ENCODE measurements around the gene GSG1L.

GSG1L gene

GRCh38 chr16:27767971-27768591, 295.4 kb downstream of the GSG1L start:
- DNase-seq: no peak

DNA sequence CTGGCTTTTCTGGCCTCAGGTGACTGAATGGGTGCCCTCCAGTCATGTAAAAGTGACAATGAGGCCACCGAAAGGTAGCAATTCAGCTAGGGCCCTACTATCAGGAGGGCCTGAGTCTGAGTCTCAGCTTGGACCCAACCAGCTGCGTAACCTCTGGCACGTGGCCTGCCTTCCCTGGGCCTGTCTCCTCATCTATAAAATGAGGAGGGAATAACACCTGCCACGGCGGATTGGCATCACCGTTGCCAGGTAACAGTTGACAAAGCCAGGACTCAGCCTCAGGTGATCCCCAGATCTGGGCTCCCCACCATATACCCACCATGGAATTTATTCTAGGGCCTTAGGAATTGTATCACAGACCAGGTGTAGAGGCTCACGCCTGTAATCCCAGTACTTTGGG, 296.4 kb downstream of the GSG1L start:
- DNase-seq: no peak

DNA sequence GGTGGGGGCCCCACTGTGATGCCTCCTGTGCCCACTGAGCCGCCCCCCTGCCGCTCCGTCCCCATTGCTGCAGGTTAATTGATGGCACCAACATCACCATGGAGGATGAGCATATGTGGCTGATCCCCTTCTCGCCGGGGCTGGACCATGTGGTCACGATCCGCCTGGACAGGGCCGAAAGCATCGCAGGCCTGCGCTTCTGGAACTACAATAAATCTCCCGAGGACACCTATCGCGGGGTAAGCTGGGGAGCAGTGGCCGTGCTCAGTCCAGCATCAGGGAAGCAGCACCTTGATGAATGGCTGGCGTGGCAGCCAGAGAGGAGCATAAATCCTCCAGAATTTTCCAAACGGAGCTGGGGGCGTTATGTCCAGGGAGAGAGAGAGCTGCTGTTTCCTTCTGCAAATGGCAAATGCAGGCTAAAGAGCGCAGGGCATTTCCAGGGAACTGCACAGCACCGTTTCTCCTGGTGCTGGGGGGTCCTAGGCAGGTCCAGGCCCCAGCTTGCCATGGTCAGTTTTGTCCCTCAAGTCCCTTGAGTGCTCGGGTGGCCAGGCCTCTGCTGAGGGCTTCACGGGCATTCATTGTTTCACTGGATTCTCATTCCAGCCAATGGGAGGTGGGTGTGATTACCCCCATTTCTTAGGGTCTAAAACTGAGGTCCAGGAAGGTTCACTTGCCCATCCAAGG, 297.1 kb downstream of the GSG1L start:
- DNase-seq: no peak

DNA sequence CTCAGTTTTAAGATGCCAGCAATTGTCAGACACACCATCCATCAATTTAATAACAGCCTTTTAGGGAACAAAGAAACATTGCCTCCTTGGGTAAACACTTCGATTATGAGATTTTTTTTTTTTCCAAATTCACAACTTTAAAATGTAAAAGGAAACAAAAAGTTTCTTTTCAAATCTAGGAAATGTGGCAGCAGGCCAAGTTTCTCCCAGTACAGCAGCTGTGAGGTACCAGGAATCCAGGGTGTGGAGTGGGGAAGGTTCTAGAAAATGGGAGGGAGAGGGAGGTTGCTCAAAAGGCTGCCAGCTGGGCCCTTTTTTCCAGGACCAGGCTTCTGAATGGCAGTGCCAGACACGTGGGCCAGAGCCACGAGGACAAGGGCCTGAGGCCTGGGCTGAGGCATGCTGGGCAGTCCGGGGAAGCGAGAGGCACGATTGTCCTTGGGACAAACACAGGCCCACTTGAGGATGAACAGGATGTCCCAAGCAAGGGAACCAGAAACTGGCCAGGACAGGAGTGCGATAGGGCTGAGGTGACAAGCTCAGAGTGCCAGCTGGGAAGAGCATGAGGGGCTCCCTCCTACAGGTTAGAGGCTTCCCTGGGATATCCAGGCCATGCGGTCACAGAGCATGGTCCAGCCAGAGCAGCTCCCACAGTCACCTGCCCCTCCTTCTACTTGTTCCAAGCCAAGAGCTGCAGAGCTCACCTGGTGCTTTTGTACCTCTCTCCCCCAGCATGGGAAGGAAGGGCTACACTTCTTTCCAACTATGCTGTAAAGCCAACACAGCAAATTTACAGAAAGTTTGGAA, 298.4 kb downstream of the GSG1L start:
- DNase-seq: no peak

- no peak for DNase-seq
Measured at GRCh38 chr16:27764427-27764826, 299.1 kb downstream of the GSG1L start.

GRCh38 chr16:27762441-27762840, 301.1 kb downstream of the GSG1L start:
- no peak for DNase-seq

DNA sequence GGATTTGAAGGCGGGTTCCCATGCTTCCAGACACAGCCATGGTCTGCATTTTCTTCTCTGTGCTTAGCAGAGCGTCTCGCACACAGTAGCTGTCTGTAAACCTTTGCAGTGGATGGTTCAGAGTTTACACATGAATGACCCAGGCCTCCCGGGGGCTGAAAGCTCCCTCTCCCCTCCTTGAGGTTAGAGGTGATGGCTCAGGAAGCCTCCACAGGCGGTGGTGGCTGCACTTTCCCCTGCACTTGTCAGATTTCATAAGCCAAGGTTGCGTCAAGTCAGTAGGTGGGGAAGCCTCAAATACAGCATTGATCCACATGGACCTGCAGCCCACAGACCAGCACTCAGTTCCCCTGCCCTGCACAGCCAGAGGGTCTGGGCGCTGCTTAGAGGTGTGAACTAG, 301.7 kb downstream of the GSG1L start:
- DNase-seq: no peak

DNA sequence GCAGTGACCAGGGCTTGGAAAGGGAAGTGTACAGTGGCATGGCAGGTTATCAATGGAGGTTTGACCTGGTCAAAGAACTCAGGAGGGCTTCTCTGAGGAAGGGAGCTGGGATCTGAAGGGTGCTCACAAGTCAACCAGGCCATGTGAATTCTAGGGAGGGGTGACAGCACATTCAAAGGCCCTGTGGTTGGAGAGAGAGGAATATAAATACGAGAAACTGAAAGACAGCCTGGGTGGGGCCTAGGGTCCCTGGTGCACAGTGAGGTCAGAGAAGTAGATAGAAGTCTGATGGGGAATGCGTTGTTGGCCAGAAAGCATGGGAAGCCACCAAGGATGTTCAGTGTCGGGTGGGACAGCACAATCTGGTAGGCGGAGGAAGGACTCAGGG, 302.7 kb downstream of the GSG1L start:
- no peak for DNase-seq

DNA sequence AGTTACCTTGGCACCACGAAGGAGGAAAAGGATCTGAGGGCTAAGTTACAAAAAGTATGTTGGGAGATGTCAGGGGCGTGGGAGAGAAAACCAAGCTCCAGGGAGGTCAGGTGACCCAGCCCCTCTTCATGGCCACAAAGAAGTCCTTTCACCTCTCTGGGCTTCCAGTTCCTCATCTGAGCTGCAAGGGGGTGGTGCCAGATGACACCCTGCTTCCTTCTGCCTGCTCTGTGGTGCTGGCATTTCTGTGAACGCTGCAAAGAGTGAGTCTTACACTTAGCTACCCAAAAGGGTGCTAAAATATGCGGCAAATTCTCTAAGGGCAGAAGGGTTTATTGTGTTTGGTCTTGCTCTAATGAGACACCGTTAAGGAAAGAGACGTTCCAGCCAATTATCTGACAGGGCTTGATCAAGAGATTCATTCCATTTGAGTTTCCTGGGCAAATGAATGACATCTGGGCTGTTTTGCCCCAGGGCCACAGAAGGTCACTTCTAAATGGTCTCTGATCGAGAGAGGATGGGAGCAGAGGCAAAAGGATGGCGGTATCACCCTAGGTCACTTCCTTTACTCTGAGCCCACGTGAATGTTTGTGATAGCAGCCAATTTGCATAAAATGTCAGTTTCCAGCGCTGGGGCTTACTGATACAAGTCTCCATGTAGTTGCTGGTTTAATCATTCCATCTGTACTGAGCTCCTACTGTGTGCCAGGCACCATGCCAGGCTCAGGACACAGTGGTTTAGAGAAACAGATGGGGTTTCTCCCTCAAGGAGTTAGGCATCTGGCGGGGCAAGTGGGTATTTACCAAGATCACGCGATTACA, 303.3 kb downstream of the GSG1L start:
- DNase-seq: no peak

GRCh38 chr16:27759301-27759871, 304.1 kb downstream of the GSG1L start:
- no peak for DNase-seq

DNA sequence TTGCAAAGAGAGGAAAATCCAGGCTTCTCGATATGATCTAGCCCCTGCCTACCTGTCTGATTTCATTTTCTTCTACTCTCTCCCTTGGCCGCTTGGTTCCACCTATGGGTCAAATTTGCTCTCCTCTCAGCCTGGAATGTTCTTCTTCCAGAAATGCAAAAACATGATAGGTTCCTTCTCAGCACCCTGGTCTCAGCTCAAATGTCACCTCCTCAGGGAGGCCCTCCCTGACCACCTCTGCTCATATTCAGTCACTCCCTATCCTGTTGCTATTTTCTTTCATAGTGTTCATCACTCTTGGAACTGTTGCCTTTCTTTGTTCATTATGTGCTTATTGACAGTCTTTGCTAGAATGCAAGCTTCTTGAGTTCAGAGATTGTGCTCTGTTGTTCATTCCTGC, 305.0 kb downstream of the GSG1L start:
- DNase-seq: no peak

DNA sequence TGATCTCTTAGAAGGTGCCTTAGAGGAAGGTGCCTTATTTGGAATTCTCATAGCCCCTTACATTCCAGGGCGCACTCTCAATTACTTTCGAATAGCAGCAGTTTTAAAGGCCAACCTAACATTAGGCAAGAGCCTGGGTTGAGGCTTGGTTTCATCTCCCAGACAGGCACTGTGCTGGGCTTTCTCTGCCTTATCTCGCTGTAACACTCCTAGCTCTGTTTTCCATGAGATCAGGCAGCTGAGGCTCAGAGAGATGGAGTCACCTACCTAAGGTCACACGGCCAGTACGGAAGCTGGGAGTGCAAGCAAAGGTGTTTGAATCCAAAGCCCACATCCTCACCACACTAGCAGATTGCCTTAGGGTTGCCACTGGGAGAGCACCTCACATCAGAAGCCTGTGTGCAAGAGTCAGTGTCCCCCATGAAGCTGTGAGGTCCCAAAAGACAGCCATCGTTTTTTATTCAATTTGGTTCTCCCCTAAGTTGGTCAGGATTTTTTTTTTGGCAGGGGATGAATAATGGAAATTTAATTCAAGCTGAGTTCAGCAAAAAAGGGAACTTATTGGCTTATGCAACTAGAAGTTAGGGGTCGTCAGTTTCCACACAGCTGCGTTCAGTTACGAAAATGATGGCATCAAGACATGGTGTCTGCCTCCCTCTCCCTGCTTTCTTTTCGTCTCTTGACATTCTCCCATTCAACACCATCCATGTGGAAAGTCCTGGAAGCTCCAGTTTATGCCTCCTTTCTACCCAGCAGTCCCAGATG, 307.1 kb downstream of the GSG1L start:
- DNase-seq: no peak

DNA sequence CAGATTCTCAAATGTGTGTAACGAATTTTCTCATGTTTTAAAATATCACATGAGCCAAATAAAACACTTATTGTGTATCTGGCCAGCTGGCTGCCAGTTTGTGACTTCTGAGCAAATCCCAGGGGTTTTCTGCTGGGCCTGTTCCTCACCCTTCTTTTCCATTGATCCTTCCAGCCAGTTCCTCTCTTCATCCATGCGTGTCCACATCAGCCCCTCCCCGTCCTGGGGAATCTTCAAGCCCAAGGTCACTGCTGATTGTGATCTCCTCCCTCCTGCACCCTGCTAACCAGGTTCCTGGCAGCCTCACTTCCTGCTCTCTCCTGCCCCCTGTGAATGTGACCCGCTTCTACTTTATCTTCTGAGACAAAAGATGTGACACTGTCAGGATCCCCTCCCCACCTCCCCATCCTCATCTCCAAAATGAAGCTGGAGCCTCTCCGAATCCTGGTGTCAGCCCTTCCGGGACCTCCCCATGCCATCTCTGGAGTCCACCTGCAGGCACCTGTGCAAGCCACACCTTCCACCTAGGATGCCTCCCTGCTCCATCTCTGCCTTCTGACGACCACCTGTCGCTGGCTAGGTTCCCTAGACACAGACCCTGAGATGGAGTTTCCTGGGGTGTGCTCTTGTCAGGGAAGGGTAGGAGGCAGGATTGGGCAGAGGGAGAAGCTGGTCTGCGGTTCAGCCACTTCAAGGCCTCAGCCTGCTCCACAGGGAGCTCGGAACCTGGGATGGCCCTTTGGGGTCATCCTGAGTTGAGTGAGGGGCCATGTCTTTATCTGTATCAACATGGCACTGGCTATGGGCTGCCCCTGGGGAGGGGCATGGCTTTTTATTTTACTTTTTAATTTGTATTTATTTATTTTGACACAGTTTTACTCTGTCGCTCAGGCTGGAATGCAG, 308.5 kb downstream of the GSG1L start:
- DNase-seq: no peak

GRCh38 chr16:27753563-27753962, 310.0 kb downstream of the GSG1L start:
- DNase-seq: no peak

DNA sequence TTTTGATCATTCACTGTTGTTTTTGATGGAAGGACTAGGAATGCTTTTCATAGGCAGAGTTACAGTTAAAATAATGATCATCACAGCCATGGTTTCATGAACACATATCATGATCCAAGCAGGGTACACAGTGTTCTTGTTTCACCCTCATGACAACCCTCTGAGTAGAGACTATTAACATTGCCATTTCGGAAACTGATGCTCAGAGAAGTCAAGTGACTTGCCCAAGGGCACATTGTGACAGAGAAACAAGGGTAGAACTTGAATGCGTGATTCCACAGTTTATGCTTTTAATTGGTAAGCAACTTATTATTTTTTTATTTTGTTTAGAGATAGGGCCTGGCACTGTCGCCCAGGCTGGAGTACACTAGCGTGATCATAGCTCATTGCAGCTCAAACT, 311.3 kb downstream of the GSG1L start:
- no peak for DNase-seq

DNA sequence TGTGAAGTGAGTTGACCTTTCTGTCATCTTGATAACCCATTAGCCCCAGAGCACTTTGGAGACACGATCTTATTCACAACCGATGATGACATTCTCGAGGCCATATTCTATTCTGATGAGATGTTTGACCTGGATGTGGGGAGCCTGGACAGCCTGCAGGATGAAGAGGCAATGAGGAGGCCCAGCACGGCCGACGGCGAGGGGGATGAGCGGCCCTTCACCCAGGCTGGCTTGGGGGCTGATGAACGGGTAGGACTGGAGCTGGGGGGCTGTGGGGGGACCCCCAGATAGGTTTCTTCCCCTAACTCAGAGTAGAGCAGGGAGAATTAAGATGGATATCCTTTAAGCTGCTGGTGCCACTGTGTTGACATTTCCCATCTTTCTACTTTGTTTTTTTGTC, 311.8 kb downstream of the GSG1L start:
- DNase-seq: no peak

DNA sequence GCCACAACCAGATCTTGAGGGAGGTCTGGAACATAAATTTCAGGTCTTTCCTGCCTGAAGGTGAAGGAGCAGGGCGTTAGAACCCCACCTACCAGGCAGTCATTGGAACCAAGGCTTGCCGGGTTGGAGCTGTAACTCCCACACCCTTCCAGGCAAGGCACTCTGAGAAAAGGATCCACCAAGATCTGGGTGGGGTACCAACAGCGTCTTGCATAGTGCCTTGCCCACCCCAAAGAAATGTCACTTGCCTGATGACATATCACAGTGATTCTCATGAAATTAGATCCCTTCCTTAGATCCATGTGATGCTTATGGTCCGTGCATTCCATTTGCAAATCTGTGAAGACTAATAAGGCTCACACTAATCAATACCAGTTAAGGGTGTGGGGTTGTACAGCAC, 312.3 kb downstream of the GSG1L start:
- no peak for DNase-seq

DNA sequence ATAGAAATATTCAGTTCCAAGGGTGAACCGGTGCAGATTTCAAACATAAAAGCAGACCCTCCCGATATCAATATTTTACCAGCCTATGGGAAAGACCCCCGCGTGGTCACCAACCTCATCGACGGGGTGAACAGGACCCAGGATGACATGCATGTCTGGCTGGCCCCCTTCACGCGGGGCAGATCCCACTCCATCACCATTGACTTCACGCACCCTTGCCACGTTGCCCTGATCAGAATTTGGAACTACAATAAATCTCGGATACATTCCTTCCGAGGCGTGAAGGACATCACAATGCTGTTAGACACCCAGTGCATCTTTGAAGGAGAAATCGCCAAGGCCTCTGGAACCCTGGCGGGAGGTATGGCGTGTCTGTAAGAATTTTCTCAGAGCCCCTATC, 313.6 kb downstream of the GSG1L start:
- no peak for DNase-seq

GRCh38 chr16:27749547-27749875, 314.0 kb downstream of the GSG1L start:
- no peak for DNase-seq

DNA sequence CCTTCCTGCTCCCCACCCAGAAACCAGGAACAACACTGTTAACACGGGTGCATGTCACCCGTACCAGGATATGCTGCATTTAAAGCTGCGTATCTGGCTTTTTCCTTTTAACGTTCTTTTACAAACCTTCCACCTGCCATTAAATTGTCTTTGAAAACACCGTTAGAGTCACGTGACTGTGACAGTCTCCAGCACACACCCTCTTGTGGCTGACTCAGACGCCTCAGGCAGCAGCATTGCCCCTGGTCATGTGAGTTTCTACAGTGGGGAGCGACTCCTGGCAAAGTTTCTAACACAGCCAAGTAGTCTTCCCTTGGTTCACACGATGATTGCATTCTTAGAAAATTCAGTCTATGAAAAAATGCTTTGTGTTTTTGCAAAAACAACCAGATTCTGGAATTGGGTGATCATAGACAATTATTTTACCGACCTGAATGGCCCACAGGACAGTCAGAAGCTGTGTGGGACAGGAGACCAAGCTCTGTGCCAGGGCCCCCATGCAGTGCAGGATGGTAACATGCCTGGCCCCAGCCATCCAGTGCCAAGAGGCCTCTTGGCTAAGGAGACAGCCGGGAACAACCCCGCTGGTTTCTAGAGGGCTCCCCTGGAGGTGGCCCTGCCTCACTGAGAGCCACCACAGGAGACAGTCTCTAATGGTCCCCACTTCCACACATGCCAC, 314.5 kb downstream of the GSG1L start:
- peak; percentile 5 for DNase-seq

DNA sequence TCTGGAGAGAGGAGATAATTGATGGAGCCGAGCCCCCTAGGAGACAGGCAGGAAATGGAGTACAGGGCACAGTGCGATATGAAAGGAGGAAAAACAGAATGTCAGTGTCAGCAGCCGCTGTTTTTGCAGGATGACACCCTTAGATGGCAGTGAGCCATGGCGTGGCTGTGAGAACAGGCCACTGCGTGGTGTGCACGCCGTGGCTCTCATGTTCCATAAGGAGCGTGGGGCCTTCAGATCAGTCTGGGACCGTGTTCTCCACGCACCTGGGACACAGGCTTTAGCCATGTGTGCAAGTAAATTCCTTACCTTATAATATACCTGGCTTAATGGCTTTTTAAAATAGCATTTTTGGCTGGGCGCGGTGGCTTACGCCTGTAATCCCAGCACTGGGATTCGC, 315.6 kb downstream of the GSG1L start:
- no peak for DNase-seq
